GF-D8 (cell line): ENCODE results near the gene SCAF1.

ENCODE experiments used
- DNase-seq: peaks from one replicate; lab custom pipeline; 2025; lab: John Stamatoyannopoulos, UW

The SCAF1 gene

GRCh38 chr19:49687566-49688316, 45.7 kb downstream of the SCAF1 start:
- DNase-seq, result no peak

- DNase-seq, result no peak
Observed at GRCh38 chr19:49688531-49689132, 46.6 kb downstream of the SCAF1 start.

- DNase-seq, result no peak
Observed at GRCh38 chr19:49689133-49690078, 47.4 kb downstream of the SCAF1 start, which contains the start of gene ADM5. Gene ADM5, plus strand, starts transcription at chr19:49689594. Its CDS starts 244 bp downstream, at chr19:49689838.

- no peak for DNase-seq
Observed at GRCh38 chr19:49690079-49690655, 48.2 kb downstream of the SCAF1 start.

- no peak for DNase-seq
Observed at GRCh38 chr19:49690656-49691242, 48.7 kb downstream of the SCAF1 start, which contains the start of gene CPT1C. Gene CPT1C, plus strand, starts transcription at chr19:49691116. Its CDS starts 1,137 bp downstream, at chr19:49692253.

- no peak for DNase-seq
Observed at GRCh38 chr19:49691243-49692146, 49.5 kb downstream of the SCAF1 start.

GRCh38 chr19:49692147-49692506, 50.1 kb downstream of the SCAF1 start:
- DNase-seq, result no peak

- DNase-seq, result no peak
Observed at GRCh38 chr19:49696115-49696514, 54.1 kb downstream of the SCAF1 start.

- DNase-seq, result no peak
Observed at GRCh38 chr19:49696865-49697264, 54.9 kb downstream of the SCAF1 start.

- DNase-seq, result no peak
Observed at GRCh38 chr19:49699364-49699763, 57.4 kb downstream of the SCAF1 start.

- DNase-seq, result no peak
Observed at GRCh38 chr19:49700563-49700962, 58.6 kb downstream of the SCAF1 start.

- no peak for DNase-seq
Observed at GRCh38 chr19:49701271-49701786, 59.3 kb downstream of the SCAF1 start.

GRCh38 chr19:49704888-49705642, 63.1 kb downstream of the SCAF1 start:
- no peak for DNase-seq

- DNase-seq, result no peak
Observed at GRCh38 chr19:49705919-49706318, 63.9 kb downstream of the SCAF1 start.
